IMR-90 (cell line): ENCODE measurements around the gene SHROOM3. TPM values are rescaled to one million over a fixed set of nuclear protein-coding genes. Genes with fewer than 3 reads are reported as not detected.

ENCODE experiments used
- ATAC-seq: fragments of 200-7000 bp; cut with Tn5 transposase; 2 replicates; pipeline ENCODE4 v1.9.1; 2020; ENCODE audit warnings: low read depth, mild to moderate bottlenecking, moderate library complexity
- BruUV-seq: library from RNA; stranded (reverse); fragments of 400-500 nt; replicated peaks from 2 replicates; lab custom pipeline; 2021; lab: Mats Ljungman, UMichigan
- CTCF ChIA-PET: fragments of 300-600 bp; formaldehyde crosslinking; extraction: SDS; loops from one replicate; lab custom pipeline; 2021; ENCODE audit warnings: antibody characterized with exemption; lab: Yijun Ruan, JAX
- POLR2A ChIA-PET: fragments of 300-600 bp; sonication (Branson Sonifier 250); formaldehyde crosslinking; loops from one replicate; lab custom pipeline; 2022; ENCODE audit warnings: antibody characterized with exemption; ENCODE audit not compliant: unreplicated experiment; lab: Charles Lee
- DNase-seq: peaks from one replicate; pipeline ENCODE4 v3.0.0; 2013
- H2AFZ ChIP-seq: replicated peaks from 2 replicates; pipeline ENCODE3; 2013; ENCODE audit warnings: low read length, mild to moderate bottlenecking; ENCODE audit not compliant: poor library complexity
- H2AK5ac ChIP-seq: 2 replicates; pipeline ENCODE4 v1.6.1; 2013; ENCODE audit warnings: low read depth, low read length, inconsistent platforms
- H2AK9ac ChIP-seq: replicated peaks from 2 replicates; pipeline ENCODE3; 2013; ENCODE audit warnings: mild to moderate bottlenecking, low read depth, low read length, moderate library complexity; ENCODE audit not compliant: poor library complexity
- H2BK120ac ChIP-seq: 2 replicates; pipeline ENCODE4 v1.6.1; 2013; ENCODE audit warnings: low read depth, low read length, inconsistent platforms
- H2BK15ac ChIP-seq: 3 replicates; pipeline ENCODE4 v1.6.1; 2013; ENCODE audit warnings: low read depth, low read length, inconsistent platforms
- H2BK20ac ChIP-seq: 2 replicates; pipeline ENCODE4 v1.6.1; 2013; ENCODE audit warnings: low read depth, mild to moderate bottlenecking, inconsistent platforms, low read length, moderate library complexity
- H2BK5ac ChIP-seq: 2 replicates; pipeline ENCODE4 v1.6.1; 2013; ENCODE audit warnings: mild to moderate bottlenecking, low read depth, low read length, inconsistent platforms; ENCODE audit not compliant: poor library complexity, severe bottlenecking
- H3K14ac ChIP-seq: replicated peaks from 2 replicates; pipeline ENCODE4 v1.6.1; 2013; ENCODE audit warnings: low read depth, low read length, inconsistent platforms
- H3K18ac ChIP-seq: 2 replicates; pipeline ENCODE4 v1.6.1; 2013; ENCODE audit warnings: low read depth, low read length, control low read depth
- H3K23ac ChIP-seq: 2 replicates; pipeline ENCODE4 v1.6.1; 2013; ENCODE audit warnings: low read depth, low read length, inconsistent platforms
- H3K27ac ChIP-seq: 2 replicates; pipeline ENCODE4 v1.5.1; 2013; ENCODE audit warnings: mild to moderate bottlenecking, control low read depth, low read length; ENCODE audit not compliant: insufficient read depth
- H3K27me3 ChIP-seq: 2 replicates; pipeline ENCODE4 v1.6.1; 2013; ENCODE audit warnings: low read length; ENCODE audit not compliant: control insufficient read depth, insufficient read depth
- H3K36me3 ChIP-seq: 2 replicates; pipeline ENCODE4 v1.6.1; 2013; ENCODE audit warnings: low read length, mixed read lengths; ENCODE audit not compliant: control insufficient read depth, insufficient read depth
- H3K4ac ChIP-seq: 2 replicates; pipeline ENCODE4 v1.6.1; 2013; ENCODE audit warnings: low read depth, low read length, inconsistent platforms
- H3K4me1 ChIP-seq: 2 replicates; pipeline ENCODE4 v1.6.1; 2013; ENCODE audit warnings: low read length, mixed read lengths; ENCODE audit not compliant: control insufficient read depth, insufficient read depth
- H3K4me2 ChIP-seq: 2 replicates; pipeline ENCODE4 v1.6.1; 2013; ENCODE audit warnings: low read depth, mild to moderate bottlenecking, control low read depth, low read length, moderate library complexity
- H3K4me3 ChIP-seq: 2 replicates; pipeline ENCODE4 v1.5.1; 2013; ENCODE audit warnings: low read depth, mild to moderate bottlenecking, control low read depth, low read length, moderate library complexity; ENCODE audit not compliant: insufficient read depth
- H3K56ac ChIP-seq: 2 replicates; pipeline ENCODE4 v1.6.1; 2013; ENCODE audit warnings: low read length, inconsistent platforms; ENCODE audit not compliant: insufficient read depth; ENCODE audit errors: extremely low read depth
- H3K79me1 ChIP-seq, 2 experiments: 2 replicates each; pipeline ENCODE4 v1.6.1; 2013; ENCODE audit warnings: low read length in 2 of 2, inconsistent platforms in 1 of 2, low read depth in 1 of 2
- H3K9ac ChIP-seq: 2 replicates; pipeline ENCODE4 v1.6.1; 2013; ENCODE audit warnings: low read depth, low read length, control low read depth
- H3K9me1 ChIP-seq: 2 replicates; pipeline ENCODE4 v1.6.1; 2013; ENCODE audit warnings: low read length, inconsistent platforms; ENCODE audit not compliant: insufficient read depth
- H3K9me3 ChIP-seq: 2 replicates; pipeline ENCODE4 v1.6.1; 2013; ENCODE audit warnings: low read length; ENCODE audit not compliant: control insufficient read depth, insufficient read depth
- H4K20me1 ChIP-seq: 2 replicates; pipeline ENCODE4 v1.6.1; 2013; ENCODE audit warnings: low read length, inconsistent platforms; ENCODE audit not compliant: insufficient read depth
- H4K5ac ChIP-seq: 2 replicates; pipeline ENCODE4 v1.6.1; 2013; ENCODE audit warnings: mild to moderate bottlenecking, low read depth, low read length, control low read depth
- H4K8ac ChIP-seq, 2 experiments: 2 replicates each; pipeline ENCODE4 v1.6.1; 2013; ENCODE audit warnings: low read depth in 2 of 2, low read length in 2 of 2, control low read depth in 1 of 2, inconsistent platforms in 1 of 2
- H4K91ac ChIP-seq: 2 replicates; pipeline ENCODE4 v1.6.1; 2013; ENCODE audit warnings: low read depth, low read length, inconsistent platforms; ENCODE audit not compliant: insufficient read depth
- BHLHE40 ChIP-seq: fragments of 150-350 bp; IDR thresholded peaks from 2 replicates; pipeline ENCODE4 v1.6.1; 2016; ENCODE audit warnings: mild to moderate bottlenecking, low read depth, low read length
- CEBPB ChIP-seq: IDR thresholded peaks from 2 replicates; pipeline ENCODE4 v1.6.1; 2012; ENCODE audit warnings: low read depth, low read length, improper control_type of control experiment
- CHD1 ChIP-seq: IDR thresholded peaks from 2 replicates; pipeline ENCODE4 v1.6.1; 2012; ENCODE audit warnings: low read depth, low read length, improper control_type of control experiment
- CTCF ChIP-seq: conservative IDR thresholded peaks from 2 replicates; pipeline ENCODE4 v1.5.1; 2012; ENCODE audit warnings: mild to moderate bottlenecking, low read depth, low read length, improper control_type of control experiment
- ELK1 ChIP-seq: fragments of 150-350 bp; IDR thresholded peaks from 2 replicates; pipeline ENCODE4 v1.6.1; 2016; ENCODE audit warnings: low read depth, mild to moderate bottlenecking, low read length, moderate library complexity, borderline replicate concordance
- FOS ChIP-seq: fragments of 150-350 bp; IDR thresholded peaks from 2 replicates; pipeline ENCODE4 v1.6.1; 2016; ENCODE audit warnings: low read depth, low read length
- MAFK ChIP-seq: IDR thresholded peaks from 2 replicates; pipeline ENCODE4 v1.6.1; 2012; ENCODE audit warnings: low read depth, low read length, improper control_type of control experiment
- MAZ ChIP-seq: IDR thresholded peaks from 2 replicates; pipeline ENCODE4 v1.6.1; 2012; ENCODE audit warnings: low read depth, mild to moderate bottlenecking, low read length, improper control_type of control experiment, moderate library complexity, borderline replicate concordance
- MXI1 ChIP-seq: IDR thresholded peaks from 2 replicates; pipeline ENCODE4 v1.6.1; 2012; ENCODE audit warnings: low read depth, mild to moderate bottlenecking, low read length, moderate library complexity, borderline replicate concordance
- NFE2L2 ChIP-seq: fragments of 150-350 bp; IDR thresholded peaks from 2 replicates; pipeline ENCODE4 v1.6.1; 2016; ENCODE audit warnings: low read depth, mild to moderate bottlenecking, low read length
- POLR2A ChIP-seq: IDR thresholded peaks from 2 replicates; pipeline ENCODE4 v1.6.1; 2012; ENCODE audit warnings: mild to moderate bottlenecking, low read depth, low read length
- RAD21 ChIP-seq: IDR thresholded peaks from 2 replicates; pipeline ENCODE4 v1.6.1; 2012; ENCODE audit warnings: low read length, improper control_type of control experiment
- RCOR1 ChIP-seq: IDR thresholded peaks from 2 replicates; pipeline ENCODE4 v1.6.1; 2012; ENCODE audit warnings: mild to moderate bottlenecking, low read length, improper control_type of control experiment; ENCODE audit not compliant: insufficient replicate concordance
- RFX5 ChIP-seq: IDR thresholded peaks from 2 replicates; pipeline ENCODE4 v1.8.0; 2012; ENCODE audit warnings: low read depth, mild to moderate bottlenecking, low read length, moderate library complexity
- SMC3 ChIP-seq: fragments of 150-350 bp; IDR thresholded peaks from 2 replicates; pipeline ENCODE4 v1.6.1; 2016; ENCODE audit warnings: low read depth, mild to moderate bottlenecking, antibody characterized with exemption, low read length, moderate library complexity
- WGBS, 2 experiments: methylation state at CpG; one replicate each; pipeline versions ENCODE4 v1.1.5 to v1.1.7; 2013; ENCODE audit warnings: missing lambda C conversion rate in 2 of 2; ENCODE audit not compliant: insufficient read length in 1 of 2; ENCODE audit errors: extremely low coverage in 2 of 2; 5-methylcytosine and 5-hydroxymethylcytosine counted together
- dilution Hi-C: fragments of 300-500 bp; cut with HindIII; formaldehyde crosslinking; loops from one replicate; pipeline ENCODE4 v1.14.3; 2018; ENCODE audit warnings: low sequenced_read_pairs; ENCODE audit not compliant: unreplicated experiment
- in situ Hi-C: fragments of 300-500 bp; cut with MboI; formaldehyde crosslinking; loops from 3 replicates; pipeline ENCODE4 v1.14.3; 2019; ENCODE audit warnings: low sequenced_read_pairs, inconsistent platforms, mixed read lengths
- intact Hi-C: fragments of 100-400 bp; cut with micrococcal nuclease; formaldehyde crosslinking; loops from 2 replicates; pipeline ENCODE4 v1.10.0; 2022
- polyA plus RNA-seq, 3 experiments: library from polyadenylated mRNA; depleted of rRNA; stranded (reverse); fragments of >200 nt; gene quantifications; 2 replicates each; pipeline ENCODE4 v1.2.3, GENCODE V29; 2012; ENCODE audit warnings: low replicate concordance in 1 of 3
- total RNA-seq: library from RNA; depleted of rRNA; stranded (reverse); fragments of >200 nt; gene quantifications from 2 replicates; pipeline ENCODE4 v1.2.3, GENCODE V29; 2012
- TF ChIP-seq, protein P1 (sequence below): fragments of 150-350 bp; IDR thresholded peaks from 2 replicates; pipeline ENCODE4 v1.6.1; 2017; ENCODE audit warnings: mild to moderate bottlenecking, antibody characterized with exemption, low read length, low read depth

Gene SHROOM3
- total and polyA plus RNA-seq, 2 of the 4 experiments (the other 2 are of a cell fraction) = 10.8 to 19.5 TPM

GRCh38 chr4:76823495-76823894, 388.5 kb downstream of the SHROOM3 start:
- Histone ChIP-seq H3K9ac (no peak overlapping the region), H3K27me3 (no peaks in the 10 kb centered on the region), H2BK5ac (no peak overlapping the region), H3K4ac (no peak overlapping the region), H3K18ac (no peak overlapping the region), H3K9me3 (no peaks in the 10 kb centered on the region), H2BK120ac (no peak overlapping the region), H3K9me1 (no peaks in the 10 kb centered on the region), H3K79me1 (no peaks in the 10 kb centered on the region), H3K36me3 (no peaks in the 10 kb centered on the region), H3K4me2 (no peak overlapping the region), H2BK15ac (no peak overlapping the region), H4K5ac (no peak overlapping the region), H3K4me3 (no peak overlapping the region), H3K27ac (no peak overlapping the region), H4K8ac (no peak overlapping the region), H2AK9ac (no peak overlapping the region), H4K91ac (no peak overlapping the region), H4K20me1 (no peaks in the 10 kb centered on the region), H3K4me1 (peaks cover 6% of the 10 kb centered on the region; the same call in 1 of the 2 replicates), H3K23ac (no peak overlapping the region), H2AFZ (no peak overlapping the region), H3K14ac (no peak overlapping the region; the same call in 1 of the 2 replicates), H3K56ac (no peak overlapping the region), H2AK5ac (no peak overlapping the region), H2BK20ac (no peak overlapping the region)
- TF ChIP-seq RCOR1 (no peak), MAZ (no peak), RFX5 (no peak), FOS (no peak), ELK1 (no peak), CEBPB (no peak), CHD1 (no peak), MAFK (no peak), NFE2L2 (no peak), BHLHE40 (no peak), MXI1 (no peak), CTCF (no peak), POLR2A (no peak), RAD21 (no peak), SMC3 (no peak)
- TF ChIP-seq, protein P1, sequence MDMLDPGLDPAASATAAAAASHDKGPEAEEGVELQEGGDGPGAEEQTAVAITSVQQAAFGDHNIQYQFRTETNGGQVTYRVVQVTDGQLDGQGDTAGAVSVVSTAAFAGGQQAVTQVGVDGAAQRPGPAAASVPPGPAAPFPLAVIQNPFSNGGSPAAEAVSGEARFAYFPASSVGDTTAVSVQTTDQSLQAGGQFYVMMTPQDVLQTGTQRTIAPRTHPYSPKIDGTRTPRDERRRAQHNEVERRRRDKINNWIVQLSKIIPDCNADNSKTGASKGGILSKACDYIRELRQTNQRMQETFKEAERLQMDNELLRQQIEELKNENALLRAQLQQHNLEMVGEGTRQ = no peak
- in situ Hi-C loops (no loop called here), intact Hi-C loops (no loop called here), dilution Hi-C loops (no loop called here)
- ChIA-PET CTCF (interaction anchor here (0.6 kb wide), 1 partner anchor 306 kb away, joined by 3 read pairs; no protein-coding TSS in a partner anchor), POLR2A (interaction anchor here (0.6 kb wide), 1 partner anchor 148 kb away, joined by 4 read pairs; no protein-coding TSS in a partner anchor)
- peak; percentile 32 for DNase-seq
- no CpG with 5 or more reads among the region's 1 CpG for WGBS, 2 experiments
- ATAC-seq = no peak
- no TSS peak for BruUV-seq
